ENCODE measurements around the gene LARGE1. TPM values are rescaled to one million over a fixed set of nuclear protein-coding genes. Genes with fewer than 3 reads are reported as not detected.

LARGE1 gene
- total RNA-seq, 1 experiment from 2014 or later = 1.3 TPM

DNA sequence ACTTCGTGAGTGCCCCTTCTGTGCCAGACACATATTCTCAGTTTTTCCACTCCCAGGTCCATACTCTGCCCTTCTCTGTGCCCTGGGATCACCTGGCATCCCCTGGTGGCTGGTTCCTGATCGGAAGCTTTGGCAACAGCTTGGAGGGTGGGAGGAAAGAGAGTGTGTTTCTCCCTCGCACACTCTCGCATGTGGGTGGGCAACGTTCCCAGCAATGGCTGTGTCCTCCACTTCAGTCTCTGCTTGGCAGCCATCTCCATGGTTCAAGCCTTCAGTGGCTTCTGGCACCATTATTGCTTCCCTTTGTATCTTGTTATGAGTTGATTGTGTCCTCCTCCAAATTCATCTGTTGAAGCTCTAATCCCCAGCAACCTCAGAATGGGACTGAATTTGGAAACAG lies 519.4 kb downstream of the LARGE1 start:
- intact Hi-C loops (cut with micrococcal nuclease) = no loop called here
- ChIA-PET POLR2A (ENCODE audit: unreplicated experiment) (no interaction called here), CTCF (no interaction called here)
- no peaks in the 10 kb centered on the region for H4K20me1 ChIP-seq (ENCODE audit: low read length)
- DNase-seq (no peak), ATAC-seq (no peak)
- no peak overlapping the region for H3K27ac ChIP-seq (ENCODE audit: low read length)
- H3K79me2 ChIP-seq (ENCODE audit: low read length) = no peaks in the 10 kb centered on the region
- no TSS peak for BruUV-seq (replicated peaks)
- H3K27me3 ChIP-seq (ENCODE audit: low read length) = no peaks in the 10 kb centered on the region
- TF ChIP-seq CTCF (conservative IDR thresholded peaks at IDR 0.05; ENCODE audit: low read depth, low read length) (no peak), EZH2 (IDR thresholded peaks at IDR 0.05; ENCODE audit: low read length, unreplicated experiment) (no peak)
- H3K9me2 ChIP-seq (replicated peaks; ENCODE audit: low read length) = no peaks in the 10 kb centered on the region
- H3K4me3 ChIP-seq (ENCODE audit: low read length) = no peak overlapping the region
- no peaks in the 10 kb centered on the region for H3F3A ChIP-seq (ENCODE audit: low read length, unreplicated experiment)
- H3K36me3 ChIP-seq (ENCODE audit: low read depth, low read length) = no peaks in the 10 kb centered on the region
- no peaks in the 10 kb centered on the region for H3K4me1 ChIP-seq (ENCODE audit: insufficient read depth, low read length)
- H3K4me2 ChIP-seq (ENCODE audit: low read length) = no peak overlapping the region
- H3K9me3 ChIP-seq (ENCODE audit: low read length) = no peaks in the 10 kb centered on the region
- no peak overlapping the region for H2AFZ ChIP-seq (ENCODE audit: low read length)
- no peak overlapping the region for H3K9ac ChIP-seq (ENCODE audit: low read length)

- no peak overlapping the region for H3K9ac ChIP-seq (ENCODE audit: low read length)
- no peaks in the 10 kb centered on the region for H3F3A ChIP-seq (ENCODE audit: low read length, unreplicated experiment)
- H3K79me2 ChIP-seq (ENCODE audit: low read length) = no peaks in the 10 kb centered on the region
- H3K4me2 ChIP-seq (ENCODE audit: low read length) = no peak overlapping the region
- no TSS peak for BruUV-seq (replicated peaks)
- H3K4me1 ChIP-seq (ENCODE audit: insufficient read depth, low read length) = no peaks in the 10 kb centered on the region
- no peaks in the 10 kb centered on the region for H4K20me1 ChIP-seq (ENCODE audit: low read length)
- no peak overlapping the region for H2AFZ ChIP-seq (ENCODE audit: low read length)
- intact Hi-C loops (cut with micrococcal nuclease) = no loop called here
- TF ChIP-seq EZH2phosphoT487 (IDR thresholded peaks at IDR 0.05; ENCODE audit: borderline replicate concordance, low read length) = no peak
- no peak for TF ChIP-seq EZH2 (IDR thresholded peaks at IDR 0.05; ENCODE audit: low read length, unreplicated experiment)
- no peak for TF ChIP-seq CTCF (conservative IDR thresholded peaks at IDR 0.05; ENCODE audit: low read depth, low read length)
- ChIA-PET CTCF (no interaction called here), POLR2A (ENCODE audit: unreplicated experiment) (no interaction called here)
- no peaks in the 10 kb centered on the region for H3K9me3 ChIP-seq (ENCODE audit: low read length)
- H3K9me2 ChIP-seq (replicated peaks; ENCODE audit: low read length) = no peaks in the 10 kb centered on the region
- no peaks in the 10 kb centered on the region for H3K27me3 ChIP-seq (ENCODE audit: low read length)
- H3K4me3 ChIP-seq (ENCODE audit: low read length) = no peak overlapping the region
- DNase-seq (no peak), ATAC-seq (no peak)
- no peak overlapping the region for H3K27ac ChIP-seq (ENCODE audit: low read length)
- no peaks in the 10 kb centered on the region for H3K36me3 ChIP-seq (ENCODE audit: low read depth, low read length)
These were observed 520.0 kb downstream of the LARGE1 start for GRCh38 chr22:33400061-33400840.

GRCh38 chr22:33397381-33397907 lies 522.8 kb downstream of the LARGE1 start:
- CTCF ChIA-PET = no interaction called here
- TF ChIP-seq CTCF (conservative IDR thresholded peaks at IDR 0.05; ENCODE audit: low read depth, low read length) (no peak), EZH2phosphoT487 (IDR thresholded peaks at IDR 0.05; ENCODE audit: borderline replicate concordance, low read length) (no peak), EZH2 (IDR thresholded peaks at IDR 0.05; ENCODE audit: low read length, unreplicated experiment) (no peak)
- Histone ChIP-seq H3K27me3 (ENCODE audit: low read length) (no peaks in the 10 kb centered on the region), H3F3A (ENCODE audit: low read length, unreplicated experiment) (no peaks in the 10 kb centered on the region), H3K79me2 (ENCODE audit: low read length) (no peaks in the 10 kb centered on the region), H3K27ac (ENCODE audit: low read length) (no peak overlapping the region), H3K4me2 (ENCODE audit: low read length) (no peak overlapping the region), H2AFZ (ENCODE audit: low read length) (no peak overlapping the region), H3K9me2 (replicated peaks; ENCODE audit: low read length) (no peaks in the 10 kb centered on the region), H3K9me3 (ENCODE audit: low read length) (no peaks in the 10 kb centered on the region), H3K9ac (ENCODE audit: low read length) (no peak overlapping the region), H3K4me1 (ENCODE audit: insufficient read depth, low read length) (no peaks in the 10 kb centered on the region), H3K4me3 (ENCODE audit: low read length) (no peak overlapping the region), H3K36me3 (ENCODE audit: low read depth, low read length) (no peaks in the 10 kb centered on the region), H4K20me1 (ENCODE audit: low read length) (no peaks in the 10 kb centered on the region)
- POLR2A ChIA-PET (ENCODE audit: unreplicated experiment) = no interaction called here
- BruUV-seq (replicated peaks) = no TSS peak
- DNase-seq (no peak), ATAC-seq (no peak)
- intact Hi-C loops (cut with micrococcal nuclease) = no loop called here
